ENCODE measurements around the gene CKLF.
A peak's percentile ranks its signal among the peaks of the same experiment; 100 is the strongest.
"Not testable (repeated sequence)": the region's sequence is repeated elsewhere in the genome, so short reads cannot be mapped to it uniquely, and the experiment has no call there.

The CKLF gene

GRCh38 chr16:66608241-66609138 is 56.1 kb downstream of the CKLF start:
- no peaks in the 10 kb centered on the region for H3K36me3 ChIP-seq (ENCODE audit: low read length)
- H3K27me3 ChIP-seq (ENCODE audit: low read length): no peaks in the 10 kb centered on the region
- no peaks in the 10 kb centered on the region for H4K20me1 ChIP-seq (ENCODE audit: low read depth, low read length)
- H3K4me3 ChIP-seq (ENCODE audit: insufficient read depth, low read length, poor library complexity, severe bottlenecking): no peak overlapping the region
- H3F3A ChIP-seq (ENCODE audit: insufficient read depth): no peaks in the 10 kb centered on the region
- no peaks in the 10 kb centered on the region for H3K9me3 ChIP-seq (ENCODE audit: insufficient read depth, low read length)
- no peak overlapping the region for H2AFZ ChIP-seq (ENCODE audit: low read depth, low read length, severe bottlenecking)
- H3K9ac ChIP-seq (ENCODE audit: low read length): no peak overlapping the region
- TF ChIP-seq CTCF (IDR thresholded peaks at IDR 0.05; ENCODE audit: insufficient read depth, low read length, poor library complexity, severe bottlenecking): peak; percentile 93
- no peak for TF ChIP-seq EZH2phosphoT487 (conservative IDR thresholded peaks at IDR 0.05; ENCODE audit: low read length)
- H3K9me2 ChIP-seq (replicated peaks; ENCODE audit: insufficient read depth, low read length): no peaks in the 10 kb centered on the region
- H3K79me2 ChIP-seq (ENCODE audit: insufficient read depth, low read length): no peaks in the 10 kb centered on the region
- H3K27ac ChIP-seq (ENCODE audit: low read depth, low read length): no peak overlapping the region
- no peak overlapping the region for H3K4me2 ChIP-seq (ENCODE audit: low read depth, low read length, poor library complexity, severe bottlenecking)

- no peaks in the 10 kb centered on the region for H3K36me3 ChIP-seq (ENCODE audit: low read length)
- H3K27ac ChIP-seq (ENCODE audit: low read depth, low read length): no peak overlapping the region
- H4K20me1 ChIP-seq (ENCODE audit: low read depth, low read length): no peaks in the 10 kb centered on the region
- H3K79me2 ChIP-seq (ENCODE audit: insufficient read depth, low read length): no peaks in the 10 kb centered on the region
- TF ChIP-seq EZH2phosphoT487 (conservative IDR thresholded peaks at IDR 0.05; ENCODE audit: low read length) (no peak), CTCF (IDR thresholded peaks at IDR 0.05; ENCODE audit: insufficient read depth, low read length, poor library complexity, severe bottlenecking) (no peak)
- no peak overlapping the region for H3K4me3 ChIP-seq (ENCODE audit: insufficient read depth, low read length, poor library complexity, severe bottlenecking)
- H3K27me3 ChIP-seq (ENCODE audit: low read length): no peaks in the 10 kb centered on the region
- no peaks in the 10 kb centered on the region for H3K9me3 ChIP-seq (ENCODE audit: insufficient read depth, low read length)
- no peak overlapping the region for H3K9ac ChIP-seq (ENCODE audit: low read length)
- H3K4me2 ChIP-seq (ENCODE audit: low read depth, low read length, poor library complexity, severe bottlenecking): no peak overlapping the region
- no peaks in the 10 kb centered on the region for H3F3A ChIP-seq (ENCODE audit: insufficient read depth)
- H3K9me2 ChIP-seq (replicated peaks; ENCODE audit: insufficient read depth, low read length): no peaks in the 10 kb centered on the region
- no peak overlapping the region for H2AFZ ChIP-seq (ENCODE audit: low read depth, low read length, severe bottlenecking)
These were observed 56.7 kb downstream of the CKLF start for GRCh38 chr16:66609139-66609510.

GRCh38 chr16:66610111-66610820 is 57.9 kb downstream of the CKLF start:
- Histone ChIP-seq H3K79me2 (ENCODE audit: insufficient read depth, low read length) (no peaks in the 10 kb centered on the region), H3K9me2 (replicated peaks; ENCODE audit: insufficient read depth, low read length) (no peaks in the 10 kb centered on the region), H3K4me2 (ENCODE audit: low read depth, low read length, poor library complexity, severe bottlenecking) (no peak overlapping the region), H3K9ac (ENCODE audit: low read length) (no peak overlapping the region), H3K4me3 (ENCODE audit: insufficient read depth, low read length, poor library complexity, severe bottlenecking) (no peak overlapping the region), H4K20me1 (ENCODE audit: low read depth, low read length) (no peaks in the 10 kb centered on the region), H3K36me3 (ENCODE audit: low read length) (no peaks in the 10 kb centered on the region), H2AFZ (ENCODE audit: low read depth, low read length, severe bottlenecking) (no peak overlapping the region), H3K9me3 (ENCODE audit: insufficient read depth, low read length) (no peaks in the 10 kb centered on the region), H3K27me3 (ENCODE audit: low read length) (no peaks in the 10 kb centered on the region), H3F3A (ENCODE audit: insufficient read depth) (no peaks in the 10 kb centered on the region), H3K27ac (ENCODE audit: low read depth, low read length) (no peak overlapping the region)
- no peak for TF ChIP-seq CTCF (IDR thresholded peaks at IDR 0.05; ENCODE audit: insufficient read depth, low read length, poor library complexity, severe bottlenecking)
- TF ChIP-seq EZH2phosphoT487 (conservative IDR thresholded peaks at IDR 0.05; ENCODE audit: low read length): no peak

GRCh38 chr16:66611911-66612310 is 59.5 kb downstream of the CKLF start:
- not testable (repeated sequence) for H3K9me2 ChIP-seq (replicated peaks; ENCODE audit: insufficient read depth, low read length); H3F3A ChIP-seq (ENCODE audit: insufficient read depth); H3K4me2 ChIP-seq (ENCODE audit: low read depth, low read length, poor library complexity, severe bottlenecking); H3K9me3 ChIP-seq (ENCODE audit: insufficient read depth, low read length); H4K20me1 ChIP-seq (ENCODE audit: low read depth, low read length); H3K9ac ChIP-seq (ENCODE audit: low read length); H3K79me2 ChIP-seq (ENCODE audit: insufficient read depth, low read length); H3K4me3 ChIP-seq (ENCODE audit: insufficient read depth, low read length, poor library complexity, severe bottlenecking); H3K27me3 ChIP-seq (ENCODE audit: low read length); H3K27ac ChIP-seq (ENCODE audit: low read depth, low read length); H3K36me3 ChIP-seq (ENCODE audit: low read length); H2AFZ ChIP-seq (ENCODE audit: low read depth, low read length, severe bottlenecking)
